SHP77 treated with DMSO at 0.1 percent for 48 hours (cell line): Measurements from ENCODE around the gene TSPAN5.
A peak's percentile ranks its signal among the peaks of the same experiment; 100 is the strongest.

ENCODE experiments used
- DNase-seq: peaks from one replicate; lab custom pipeline; 2025; lab: John Stamatoyannopoulos, UW

The TSPAN5 gene

GRCh38 chr4:98673288-98673644 is 14.9 kb upstream of the TSPAN5 start:
- DNase-seq, result no peak

GRCh38 chr4:98672583-98673287 is 14.3 kb upstream of the TSPAN5 start:
- DNase-seq, result no peak

- no peak for DNase-seq
These were observed 12.7 kb upstream of the TSPAN5 start for GRCh38 chr4:98671131-98671530.

GRCh38 chr4:98670186-98670585 is 11.8 kb upstream of the TSPAN5 start:
- no peak for DNase-seq

GRCh38 chr4:98669577-98669976 is 11.2 kb upstream of the TSPAN5 start:
- DNase-seq, result no peak

- DNase-seq, result no peak
These were observed 6.5 kb upstream of the TSPAN5 start for GRCh38 chr4:98664959-98665358.

GRCh38 chr4:98663226-98664006 is 5.0 kb upstream of the TSPAN5 start:
- DNase-seq, result no peak

- no peak for DNase-seq
These were observed 4.3 kb upstream of the TSPAN5 start for GRCh38 chr4:98662626-98663225.

GRCh38 chr4:98662055-98662453 is 3.6 kb upstream of the TSPAN5 start:
- no peak for DNase-seq

- no peak for DNase-seq
These were observed 3.1 kb upstream of the TSPAN5 start for GRCh38 chr4:98661371-98662054.

GRCh38 chr4:98659741-98660462 is 1.5 kb upstream of the TSPAN5 start:
- DNase-seq, result no peak

GRCh38 chr4:98659106-98659592 is 738 bp upstream of the TSPAN5 start:
- no peak for DNase-seq

- peak; percentile 17 for DNase-seq
These were observed 702 bp downstream of the TSPAN5 start for GRCh38 chr4:98657531-98658286.

- DNase-seq, result no peak
These were observed 1.5 kb downstream of the TSPAN5 start for GRCh38 chr4:98656886-98657285.

- no peak for DNase-seq
These were observed 2.0 kb downstream of the TSPAN5 start for GRCh38 chr4:98656443-98656842.

GRCh38 chr4:98653890-98654867 is 4.2 kb downstream of the TSPAN5 start:
- no peak for DNase-seq

- DNase-seq, result no peak
These were observed 5.4 kb downstream of the TSPAN5 start for GRCh38 chr4:98652996-98653395.

GRCh38 chr4:98648602-98649001 is 9.8 kb downstream of the TSPAN5 start:
- no peak for DNase-seq

- DNase-seq, result no peak
These were observed 12.0 kb downstream of the TSPAN5 start for GRCh38 chr4:98646422-98646821.

GRCh38 chr4:98645527-98645926 is 12.9 kb downstream of the TSPAN5 start:
- no peak for DNase-seq
